Tibial nerve (tissue), 4 donors: ENCODE results near the gene FAM200C. TPM values are rescaled to one million over a fixed set of nuclear protein-coding genes. Genes with fewer than 3 reads are reported as not detected.
A peak's percentile ranks its signal among the peaks of the same experiment; 100 is the strongest.

Experiments
- DNase-seq, 2 donors: peaks; one replicate each; pipeline ENCODE4 v3.0.0-alpha.2; 2019; ENCODE audit warnings: low spot score in 2 of 2
- H3K27ac ChIP-seq, 4 donors: fragments of 200-600 bp; sonication (generic) in 3 of 4; one replicate each; pipeline ENCODE4 v1.5.1; 2017 to 2019; ENCODE audit warnings: mild to moderate bottlenecking in 1 of 4
- H3K27me3 ChIP-seq, 2 donors: fragments of 200-600 bp; sonication (generic) in 1 of 2; one replicate each; pipeline versions ENCODE4 v1.5.1 to v1.6.0; 2017 to 2019
- H3K36me3 ChIP-seq, 3 donors: fragments of 200-600 bp; sonication (generic); one replicate each; pipeline ENCODE4 v1.5.1; 2018 to 2019
- H3K4me1 ChIP-seq, 4 donors: fragments of 200-600 bp; sonication (generic) in 3 of 4; one replicate each; pipeline ENCODE4 v1.5.1; 2017 to 2019
- H3K4me3 ChIP-seq, 4 donors: fragments of 200-600 bp; sonication (generic) in 3 of 4; one replicate each; pipeline ENCODE4 v1.5.1; 2017 to 2019; ENCODE audit warnings: mild to moderate bottlenecking in 1 of 4, moderate library complexity in 1 of 4
- H3K9me3 ChIP-seq, 4 donors: fragments of 200-600 bp; sonication (generic) in 3 of 4; one replicate each; pipeline ENCODE4 v1.5.1; 2017 to 2019
- CTCF ChIP-seq, 5 experiments: fragments of 200-600 bp in 3 of 5; fragments of 450-650 bp in 2 of 5; sonication (generic) in 3 of 5; IDR thresholded peaks; one replicate each; pipeline ENCODE4 v1.5.1; 2016 to 2019; ENCODE audit warnings: antibody characterized with exemption in 5 of 5, mild to moderate bottlenecking in 3 of 5, moderate library complexity in 2 of 5
- EP300 ChIP-seq, 2 donors: sonication (generic); formaldehyde crosslinking; IDR thresholded peaks; one replicate each; pipeline ENCODE4 v1.6.1; 2017; ENCODE audit warnings: antibody characterized with exemption in 2 of 2, mild to moderate bottlenecking in 1 of 2
- POLR2A ChIP-seq, 2 donors: fragments of 450-650 bp; IDR thresholded peaks; one replicate each; pipeline ENCODE4 v1.6.1; 2017; ENCODE audit warnings: antibody characterized with exemption in 2 of 2, mild to moderate bottlenecking in 2 of 2, moderate library complexity in 2 of 2
- WGBS, 2 donors: methylation state at CpG; one replicate each; pipeline ENCODE4 v1.1.5; 2018; 5-methylcytosine and 5-hydroxymethylcytosine counted together
- total RNA-seq, 4 donors: library from RNA; depleted of rRNA; stranded (reverse); fragments of >200 nt; gene quantifications; one replicate each; pipeline ENCODE4 v1.1.0, GENCODE V29; 2016

FAM200C gene
- total RNA-seq, 4 donors from 2014 or later, result 5.7 to 12.5 (median 7.1) TPM

GRCh38 chr5:160421625-160422258 is 21.9 kb upstream of the FAM200C start, which contains the start of gene PTTG1:
Gene PTTG1, plus strand, starts transcription at chr5:160421855. Its CDS starts 458 bp downstream, at chr5:160422313.
- Histone ChIP-seq H3K36me3 (no peaks in the 10 kb centered on the region), H3K4me3 (peak within 1 kb of the TSS; percentile 43 to 88 (median 78)), H3K27me3 (no peaks in the 10 kb centered on the region), H3K27ac (peak within 1 kb of the TSS; percentile 44 to 86 (median 78)), H3K4me1 (peaks cover 0 to 37% (median 23%) of the 10 kb centered on the region in 4 donors), H3K9me3 (no peaks in the 10 kb centered on the region)
- TF ChIP-seq EP300 (IDR thresholded peaks at IDR 0.05) (peak; percentile 46 to 89), POLR2A (IDR thresholded peaks at IDR 0.05) (peak in 1 of 2 donors; percentile 71), CTCF (IDR thresholded peaks at IDR 0.05) (no peak)
- 0 to 2% methylated on average over 39 of the region's 39 CpGs for WGBS, 2 donors
- peak; percentile 96 for DNase-seq

- TF ChIP-seq POLR2A (IDR thresholded peaks at IDR 0.05) (no peak), CTCF (IDR thresholded peaks at IDR 0.05) (no peak), EP300 (IDR thresholded peaks at IDR 0.05) (no peak)
- peaks cover 0 to 2% (median 0%) of the 10 kb centered on the region in 3 donors for H3K36me3 ChIP-seq
- H3K27ac ChIP-seq, result peak overlapping the region in 2 of 4 donors; percentile 90 to 95
- peaks cover 0 to 50% (median 23%) of the 10 kb centered on the region in 4 donors for H3K4me1 ChIP-seq
- H3K9me3 ChIP-seq, result no peaks in the 10 kb centered on the region
- DNase-seq, result no peak
- H3K4me3 ChIP-seq, result no peak overlapping the region
- no peaks in the 10 kb centered on the region for H3K27me3 ChIP-seq
Observed at GRCh38 chr5:160420331-160420610, 20.4 kb upstream of the FAM200C start.

GRCh38 chr5:160419458-160420330 is 19.8 kb upstream of the FAM200C start:
- Histone ChIP-seq H3K27ac (peak overlapping the region; percentile 87 to 95 (median 92)), H3K9me3 (no peaks in the 10 kb centered on the region), H3K4me1 (peaks cover 0 to 54% (median 23%) of the 10 kb centered on the region in 4 donors), H3K36me3 (peaks cover 0 to 8% (median 0%) of the 10 kb centered on the region in 3 donors), H3K4me3 (peak overlapping the region; percentile 51 to 90 (median 82)), H3K27me3 (no peaks in the 10 kb centered on the region)
- WGBS, 2 donors, result 40% methylated on average over 11 of the region's 11 CpGs
- TF ChIP-seq POLR2A (IDR thresholded peaks at IDR 0.05), result no peak
- no peak for TF ChIP-seq CTCF (IDR thresholded peaks at IDR 0.05)
- no peak for TF ChIP-seq EP300 (IDR thresholded peaks at IDR 0.05)
- no peak for DNase-seq

- Histone ChIP-seq H3K4me3 (peak within 1 kb of the TSS; percentile 51 to 90 (median 82)), H3K27ac (peak within 1 kb of the TSS; percentile 87 to 95 (median 92)), H3K27me3 (no peaks in the 10 kb centered on the region), H3K36me3 (peaks cover 0 to 17% (median 0%) of the 10 kb centered on the region in 3 donors), H3K4me1 (peaks cover 0 to 54% (median 23%) of the 10 kb centered on the region in 4 donors), H3K9me3 (no peaks in the 10 kb centered on the region)
- DNase-seq, result peak; percentile 86 to 88
- TF ChIP-seq CTCF (IDR thresholded peaks at IDR 0.05), result peak in 1 of 5 experiments; percentile 18
- peak; percentile 71 to 80 for TF ChIP-seq POLR2A (IDR thresholded peaks at IDR 0.05)
- TF ChIP-seq EP300 (IDR thresholded peaks at IDR 0.05), result peak; percentile 94 to 95
- WGBS, 2 donors, result 0 to 1% methylated on average over 48 of the region's 48 CpGs
Observed at GRCh38 chr5:160418561-160419457, 19.0 kb upstream of the FAM200C start, which contains the start of gene SLU7. Gene SLU7, minus strand, starts transcription at chr5:160419081. Its CDS starts 3,787 bp downstream, at chr5:160415294.
